Psoas muscle (tissue), 8 donors: ENCODE measurements around the gene JPH3. TPM values are rescaled to one million over a fixed set of nuclear protein-coding genes. Genes with fewer than 3 reads are reported as not detected.

Experiments used
- ATAC-seq, 4 donors: fragments of 200-7000 bp; cut with Tn5 transposase; one replicate each; pipeline ENCODE4 v1.9.1; 2020; ENCODE audit warnings: moderate library complexity in 3 of 4, mild to moderate bottlenecking in 2 of 4
- DNase-seq, 2 donors: peaks; one replicate each; pipeline ENCODE4 v3.0.0-alpha.2; 2020
- H3K27ac ChIP-seq: fragments of 200-600 bp; one replicate; pipeline ENCODE4 v1.8.0; 2022
- H3K27me3 ChIP-seq, 3 donors: fragments of 200-600 bp in 1 of 3; one replicate each; pipeline versions ENCODE4 v1.6.1 to v1.8.0; 2013 to 2022; ENCODE audit warnings: low read length in 2 of 3, mild to moderate bottlenecking in 2 of 3, moderate library complexity in 1 of 3; ENCODE audit not compliant: insufficient read depth in 3 of 3
- H3K36me3 ChIP-seq, 2 donors: fragments of 200-600 bp in 1 of 2; one replicate each; pipeline versions ENCODE4 v1.6.1 to v1.8.0; 2013 to 2022; ENCODE audit warnings: low read depth in 1 of 2, mild to moderate bottlenecking in 1 of 2, moderate library complexity in 1 of 2; ENCODE audit not compliant: insufficient read depth in 1 of 2
- H3K4me1 ChIP-seq: fragments of 200-600 bp; one replicate; pipeline ENCODE4 v1.8.0; 2022
- H3K4me3 ChIP-seq: fragments of 200-600 bp; one replicate; pipeline ENCODE4 v1.8.0; 2022; ENCODE audit warnings: mild to moderate bottlenecking
- H3K9me3 ChIP-seq: fragments of 200-600 bp; one replicate; pipeline ENCODE4 v1.8.0; 2022
- CTCF ChIP-seq: fragments of 200-600 bp; IDR thresholded peaks from one replicate; pipeline ENCODE4 v1.8.0; 2022; ENCODE audit warnings: antibody characterized with exemption
- WGBS, 3 donors: extraction: QIAGEN DNeasy Blood & Tissue Kit; methylation state at CpG; one replicate each; pipeline versions ENCODE4 v1.1.6 to v1.1.7; 2013; 5-methylcytosine and 5-hydroxymethylcytosine counted together
- intact Hi-C, 2 donors: fragments of 100-400 bp; cut with DNase I; formaldehyde crosslinking; loops; one replicate each; pipeline versions ENCODE4 v1.11.0 to v1.14.2; 2022
- polyA plus RNA-seq, 3 donors: library from polyadenylated mRNA; stranded (reverse); fragments of 200-250 nt; gene quantifications; one replicate each; pipeline ENCODE4 v1.2.3, GENCODE V29; 2013
- total RNA-seq, 4 donors: library from RNA; stranded (reverse); fragmentation: NEBNext Ultra II Directional in 2 of 4; extraction: Animal tissue kit (Norgen Biotek cat#: 25700) in 2 of 4; gene quantifications; one replicate each; pipeline versions ENCODE4 v1.2.1 to v1.2.4, GENCODE V29; 2021 to 2023
- donor health status: healthy with polysubstance abuse.
- donor health status: DM: no; HTN: no; CAD: no; lungs with moderate emphysema.
- donor health status: Bipolar disorder and iron deficiency.
- donor health status: healthy.
- donor health status: DM: yes; HTN: yes; CAD: no.
- donor health status: DM: no; HTN: no; CAD: no.
- donor health status: DM: no; HTN: no; CAD: no.
- donor health status: DM: yes; HTN: yes; CAD: no.

JPH3 gene
- total and polyA plus RNA-seq, 7 donors: 0.03 to 0.13 (median 0.04) TPM; not detected in 2

GRCh38 chr16:87740909-87741424 is 138.7 kb downstream of the JPH3 start:
- no peaks in the 10 kb centered on the region for H3K9me3 ChIP-seq
- H3K4me1 ChIP-seq: no peaks in the 10 kb centered on the region
- H3K4me3 ChIP-seq: no peak overlapping the region
- DNase-seq (no peak), ATAC-seq (peak in 2 of 4 donors; percentile 63 to 66)
- 55 to 63% (median 63%) methylated on average over 11 of the region's 11 CpGs for WGBS, 3 donors
- no peak overlapping the region for H3K27ac ChIP-seq
- peaks cover 0 to 47% of the 10 kb centered on the region in 2 donors for H3K36me3 ChIP-seq
- TF ChIP-seq CTCF: no peak
- H3K27me3 ChIP-seq: no peaks in the 10 kb centered on the region
- intact Hi-C loops: no loop called here

GRCh38 chr16:87741700-87742415 is 139.6 kb downstream of the JPH3 start:
- no peak for TF ChIP-seq CTCF
- Histone ChIP-seq H3K4me1 (no peaks in the 10 kb centered on the region), H3K4me3 (no peak overlapping the region), H3K27ac (no peak overlapping the region), H3K36me3 (peaks cover 0 to 48% of the 10 kb centered on the region in 2 donors), H3K9me3 (no peaks in the 10 kb centered on the region), H3K27me3 (no peaks in the 10 kb centered on the region)
- DNase-seq: no peak
- no peak for ATAC-seq
- 91 to 93% (median 91%) methylated on average over 16 of the region's 16 CpGs for WGBS, 3 donors
- intact Hi-C loops: no loop called here

GRCh38 chr16:87742781-87743490 is 140.6 kb downstream of the JPH3 start:
- peaks cover 3 to 56% of the 10 kb centered on the region in 2 donors for H3K36me3 ChIP-seq

GRCh38 chr16:87744750-87745514 is 142.6 kb downstream of the JPH3 start:
- Histone ChIP-seq H3K27me3 (no peaks in the 10 kb centered on the region), H3K27ac (no peak overlapping the region), H3K4me1 (no peaks in the 10 kb centered on the region), H3K4me3 (no peak overlapping the region), H3K9me3 (no peaks in the 10 kb centered on the region), H3K36me3 (peaks cover 7 to 75% of the 10 kb centered on the region in 2 donors)
- no peak for TF ChIP-seq CTCF
- intact Hi-C loops: no loop called here
- ATAC-seq (no peak), DNase-seq (no peak)
- 92 to 96% (median 93%) methylated on average over 24 to 25 of the region's 25 CpGs for WGBS, 3 donors

More at GRCh38 chr16:87742781-87743490, 140.6 kb downstream of the JPH3 start:
- H3K9me3 ChIP-seq: no peaks in the 10 kb centered on the region
- DNase-seq (no peak), ATAC-seq (no peak)
- TF ChIP-seq CTCF: no peak
- no peak overlapping the region for H3K4me3 ChIP-seq
- H3K27me3 ChIP-seq: no peaks in the 10 kb centered on the region
- no peaks in the 10 kb centered on the region for H3K4me1 ChIP-seq
- intact Hi-C loops: no loop called here
- no peak overlapping the region for H3K27ac ChIP-seq
- 78 to 94% (median 86%) methylated on average over 17 of the region's 17 CpGs for WGBS, 3 donors
